Measurements from ENCODE around the gene ADARB2.

- TF ChIP-seq POLR2AphosphoS5 (IDR thresholded peaks at IDR 0.05; ENCODE audit: low read depth, low read length) (no peak), POLR2A (IDR thresholded peaks at IDR 0.05; ENCODE audit: low read depth, low read length) (no peak), TAF1 (IDR thresholded peaks at IDR 0.05; ENCODE audit: low read depth, low read length) (no peak), SPI1 (IDR thresholded peaks at IDR 0.05; ENCODE audit: low read depth, low read length) (no peak)
Measured at GRCh38 chr10:1578392-1579140, 158.8 kb downstream of the ADARB2 start.
